Mesodermal cell (in vitro differentiated cells): ENCODE measurements around the gene TNFRSF8.

ENCODE experiments used
- H3K27ac ChIP-seq: 2 replicates; pipeline ENCODE4 v1.7.0; 2013; ENCODE audit warnings: mild to moderate bottlenecking, low read depth, low read length, moderate library complexity; ENCODE audit not compliant: severe bottlenecking
- H3K36me3 ChIP-seq: 2 replicates; pipeline ENCODE4 v1.7.1; 2013; ENCODE audit warnings: mild to moderate bottlenecking, low read length, moderate library complexity; ENCODE audit not compliant: control insufficient read depth, insufficient read depth
- H3K4me1 ChIP-seq: one replicate; pipeline ENCODE4 v1.7.1; 2013; ENCODE audit warnings: mild to moderate bottlenecking, low read length; ENCODE audit not compliant: insufficient read depth, control insufficient read depth, poor library complexity, severe bottlenecking
- H3K4me3 ChIP-seq: 2 replicates; pipeline ENCODE4 v1.7.0; 2013; ENCODE audit warnings: low read length, control low read depth, mild to moderate bottlenecking; ENCODE audit not compliant: insufficient read depth, poor library complexity, severe bottlenecking; ENCODE audit errors: extremely low read depth
- H3K9me3 ChIP-seq: 2 replicates; pipeline ENCODE4 v1.7.1; 2013; ENCODE audit warnings: mild to moderate bottlenecking, low read length, moderate library complexity; ENCODE audit not compliant: control insufficient read depth
- WGBS, 2 experiments: methylation state at CpG; one replicate each; pipeline ENCODE4 v1.1.5; 2013; ENCODE audit warnings: missing lambda C conversion rate in 2 of 2; ENCODE audit not compliant: insufficient coverage in 2 of 2; 5-methylcytosine and 5-hydroxymethylcytosine counted together

The TNFRSF8 gene

GRCh38 chr1:12179111-12179519 lies 116.0 kb downstream of the TNFRSF8 start:
- no peak overlapping the region for H3K4me3 ChIP-seq
- H3K27ac ChIP-seq: peak overlapping the region; percentile 76
- 56 to 67% methylated on average over 16 to 17 of the region's 17 CpGs for WGBS, 2 experiments
- no peaks in the 10 kb centered on the region for H3K36me3 ChIP-seq
- H3K4me1 ChIP-seq: peaks cover 52% of the 10 kb centered on the region
- no peaks in the 10 kb centered on the region for H3K9me3 ChIP-seq

GRCh38 chr1:12179676-12180075 lies 116.6 kb downstream of the TNFRSF8 start:
- WGBS, 2 experiments: 88 to 94% methylated on average over 8 of the region's 8 CpGs
- Histone ChIP-seq H3K4me1 (peaks cover 55% of the 10 kb centered on the region), H3K27ac (peak overlapping the region; percentile 76), H3K36me3 (no peaks in the 10 kb centered on the region), H3K4me3 (no peak overlapping the region), H3K9me3 (no peaks in the 10 kb centered on the region)

GRCh38 chr1:12180315-12180714 lies 117.2 kb downstream of the TNFRSF8 start:
- no peaks in the 10 kb centered on the region for H3K36me3 ChIP-seq
- peaks cover 55% of the 10 kb centered on the region for H3K4me1 ChIP-seq
- no peaks in the 10 kb centered on the region for H3K9me3 ChIP-seq
- 90 to 98% methylated on average over 6 to 10 of the region's 10 CpGs for WGBS, 2 experiments
- H3K4me3 ChIP-seq: no peak overlapping the region
- no peak overlapping the region for H3K27ac ChIP-seq

- Histone ChIP-seq H3K36me3 (no peaks in the 10 kb centered on the region), H3K9me3 (no peaks in the 10 kb centered on the region), H3K4me1 (peaks cover 53% of the 10 kb centered on the region), H3K4me3 (no peak overlapping the region), H3K27ac (no peak overlapping the region)
- 96 to 100% methylated on average over 4 to 7 of the region's 7 CpGs for WGBS, 2 experiments
Observed at GRCh38 chr1:12180903-12181302, 117.8 kb downstream of the TNFRSF8 start.

GRCh38 chr1:12181568-12181967 lies 118.5 kb downstream of the TNFRSF8 start:
- H3K4me3 ChIP-seq: no peak overlapping the region
- H3K36me3 ChIP-seq: no peaks in the 10 kb centered on the region
- WGBS, 2 experiments: 92 to 100% methylated on average over 4 to 5 of the region's 7 CpGs
- peaks cover 53% of the 10 kb centered on the region for H3K4me1 ChIP-seq
- H3K27ac ChIP-seq: no peak overlapping the region
- H3K9me3 ChIP-seq: no peaks in the 10 kb centered on the region

GRCh38 chr1:12182410-12182984 lies 119.4 kb downstream of the TNFRSF8 start:
- peaks cover 49% of the 10 kb centered on the region for H3K4me1 ChIP-seq
- no peak overlapping the region for H3K27ac ChIP-seq
- H3K4me3 ChIP-seq: no peak overlapping the region
- no peaks in the 10 kb centered on the region for H3K36me3 ChIP-seq
- no peaks in the 10 kb centered on the region for H3K9me3 ChIP-seq
- WGBS, 2 experiments: 86 to 88% methylated on average over 1 to 3 of the region's 4 CpGs

- Histone ChIP-seq H3K36me3 (no peaks in the 10 kb centered on the region), H3K4me3 (no peak overlapping the region), H3K9me3 (no peaks in the 10 kb centered on the region), H3K4me1 (peaks cover 42% of the 10 kb centered on the region), H3K27ac (no peak overlapping the region)
- WGBS, 2 experiments: 87 to 90% methylated on average over 6 of the region's 7 CpGs
Observed at GRCh38 chr1:12183095-12183794, 120.1 kb downstream of the TNFRSF8 start.

- H3K4me3 ChIP-seq: no peak overlapping the region
- peaks cover 33% of the 10 kb centered on the region for H3K4me1 ChIP-seq
- 42 to 54% methylated on average over 6 of the region's 10 CpGs for WGBS, 2 experiments
- peak overlapping the region; percentile 98 for H3K27ac ChIP-seq
- no peaks in the 10 kb centered on the region for H3K36me3 ChIP-seq
- H3K9me3 ChIP-seq: no peaks in the 10 kb centered on the region
Observed at GRCh38 chr1:12184008-12184681, 121.0 kb downstream of the TNFRSF8 start.

GRCh38 chr1:12185036-12185917 lies 122.2 kb downstream of the TNFRSF8 start:
- peaks cover 28% of the 10 kb centered on the region for H3K4me1 ChIP-seq
- no peaks in the 10 kb centered on the region for H3K36me3 ChIP-seq
- no peak overlapping the region for H3K4me3 ChIP-seq
- 90 to 97% methylated on average over 14 to 15 of the region's 19 CpGs for WGBS, 2 experiments
- H3K27ac ChIP-seq: peak overlapping the region; percentile 98
- H3K9me3 ChIP-seq: no peaks in the 10 kb centered on the region

- Histone ChIP-seq H3K9me3 (no peaks in the 10 kb centered on the region), H3K4me1 (peaks cover 21% of the 10 kb centered on the region), H3K36me3 (no peaks in the 10 kb centered on the region), H3K27ac (peak overlapping the region; percentile 10), H3K4me3 (no peak overlapping the region)
- WGBS, 2 experiments: 93 to 94% methylated on average over 9 to 13 of the region's 13 CpGs
Observed at GRCh38 chr1:12185918-12186678, 123.0 kb downstream of the TNFRSF8 start.
